Measurements from ENCODE around the gene PCCB.

DNA sequence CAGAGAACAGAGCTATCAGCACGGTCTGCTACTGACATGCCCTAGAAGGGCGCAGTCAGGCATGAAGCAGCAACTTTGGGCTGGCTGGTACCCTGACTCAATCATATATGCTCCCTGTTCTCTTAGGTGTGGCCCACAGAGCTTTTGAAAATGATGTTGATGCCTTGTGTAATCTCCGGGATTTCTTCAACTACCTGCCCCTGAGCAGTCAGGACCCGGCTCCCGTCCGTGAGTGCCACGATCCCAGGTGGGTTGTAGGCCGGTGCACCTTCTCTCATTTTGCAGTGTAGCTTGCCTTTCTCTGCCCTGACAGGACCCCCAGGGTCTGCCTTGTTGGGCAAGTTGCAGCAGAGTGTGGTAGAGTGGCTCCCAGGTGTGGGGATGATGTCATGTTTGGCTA, 47.7 kb downstream of the PCCB start:
- TF ChIP-seq, protein P1, sequence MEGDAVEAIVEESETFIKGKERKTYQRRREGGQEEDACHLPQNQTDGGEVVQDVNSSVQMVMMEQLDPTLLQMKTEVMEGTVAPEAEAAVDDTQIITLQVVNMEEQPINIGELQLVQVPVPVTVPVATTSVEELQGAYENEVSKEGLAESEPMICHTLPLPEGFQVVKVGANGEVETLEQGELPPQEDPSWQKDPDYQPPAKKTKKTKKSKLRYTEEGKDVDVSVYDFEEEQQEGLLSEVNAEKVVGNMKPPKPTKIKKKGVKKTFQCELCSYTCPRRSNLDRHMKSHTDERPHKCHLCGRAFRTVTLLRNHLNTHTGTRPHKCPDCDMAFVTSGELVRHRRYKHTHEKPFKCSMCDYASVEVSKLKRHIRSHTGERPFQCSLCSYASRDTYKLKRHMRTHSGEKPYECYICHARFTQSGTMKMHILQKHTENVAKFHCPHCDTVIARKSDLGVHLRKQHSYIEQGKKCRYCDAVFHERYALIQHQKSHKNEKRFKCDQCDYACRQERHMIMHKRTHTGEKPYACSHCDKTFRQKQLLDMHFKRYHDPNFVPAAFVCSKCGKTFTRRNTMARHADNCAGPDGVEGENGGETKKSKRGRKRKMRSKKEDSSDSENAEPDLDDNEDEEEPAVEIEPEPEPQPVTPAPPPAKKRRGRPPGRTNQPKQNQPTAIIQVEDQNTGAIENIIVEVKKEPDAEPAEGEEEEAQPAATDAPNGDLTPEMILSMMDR (IDR thresholded peaks at IDR 0.05; ENCODE audit: low read depth, low read length): no peak
- no peak for TF ChIP-seq EZH2phosphoT487 (IDR thresholded peaks at IDR 0.05; ENCODE audit: low read depth)

Data from OCI-LY3 (cell line).